HG03575 (cell line): ENCODE data around the gene PPM1K.

ENCODE experiments used
- ATAC-seq: cut with Tn5 transposase; IDR thresholded peaks from one replicate; pipeline ENCODE4 v1.9.1; 2021; ENCODE audit not compliant: unreplicated experiment, insufficient number of reproducible peaks, low FRiP score; ENCODE audit errors: extremely low read depth

Gene PPM1K

GRCh38 chr4:88280228-88280795, 4.0 kb downstream of the PPM1K start:
- peak; percentile 16 for ATAC-seq

GRCh38 chr4:88277711-88278225, 6.6 kb downstream of the PPM1K start:
- ATAC-seq: no peak

- ATAC-seq: no peak
Measured at GRCh38 chr4:88276952-88277710, 7.2 kb downstream of the PPM1K start.

- no peak for ATAC-seq
Measured at GRCh38 chr4:88275949-88276515, 8.3 kb downstream of the PPM1K start.

GRCh38 chr4:88275516-88275915, 8.8 kb downstream of the PPM1K start:
- ATAC-seq: peak; percentile 34

GRCh38 chr4:88268913-88269312, 15.4 kb downstream of the PPM1K start:
- ATAC-seq: no peak

GRCh38 chr4:88264336-88264735, 20.0 kb downstream of the PPM1K start:
- no peak for ATAC-seq

- ATAC-seq: no peak
Measured at GRCh38 chr4:88257726-88258125, 26.6 kb downstream of the PPM1K start.

GRCh38 chr4:88255111-88255510, 29.2 kb downstream of the PPM1K start:
- no peak for ATAC-seq

GRCh38 chr4:88251924-88252323, 32.4 kb downstream of the PPM1K start:
- ATAC-seq: no peak

- ATAC-seq: no peak
Measured at GRCh38 chr4:88247148-88247547, 37.2 kb downstream of the PPM1K start.

- ATAC-seq: no peak
Measured at GRCh38 chr4:88246600-88246999, 37.8 kb downstream of the PPM1K start.

GRCh38 chr4:88244816-88245579, 39.4 kb downstream of the PPM1K start:
- no peak for ATAC-seq

GRCh38 chr4:88244056-88244455, 40.3 kb downstream of the PPM1K start:
- ATAC-seq: no peak

GRCh38 chr4:88242144-88242543, 42.2 kb downstream of the PPM1K start:
- no peak for ATAC-seq

- ATAC-seq: no peak
Measured at GRCh38 chr4:88240297-88240714, 44.1 kb downstream of the PPM1K start.

- ATAC-seq: no peak
Measured at GRCh38 chr4:88230969-88231771, 53.2 kb downstream of the PPM1K start.

GRCh38 chr4:88230461-88230891, 53.9 kb downstream of the PPM1K start:
- ATAC-seq: no peak

- ATAC-seq: no peak
Measured at GRCh38 chr4:88227734-88228133, 56.6 kb downstream of the PPM1K start.
